Measurements from ENCODE around the gene RUFY4. TPM values are rescaled to one million over a fixed set of nuclear protein-coding genes. Genes with fewer than 3 reads are reported as not detected.

RUFY4 gene
- total RNA-seq, 1 experiment from 2014 or later = 0.66 TPM

- H3K27ac ChIP-seq (ENCODE audit: insufficient read length, low read depth, low read length) = no peak overlapping the region
- no peak overlapping the region for H3K56ac ChIP-seq (ENCODE audit: insufficient read length, low read depth, low read length)
- no peak overlapping the region for H2AK5ac ChIP-seq (ENCODE audit: insufficient read length, low read length)
- H2BK5ac ChIP-seq (ENCODE audit: insufficient read length, low read length) = no peak overlapping the region
- Mint-ChIP-seq H3K36me3 (ENCODE audit: insufficient read depth in 1 of 3, low read depth in 3 of 3) (no peaks in the 10 kb centered on the region), H3K27me3 (ENCODE audit: low read depth) (peaks cover 36% of the 10 kb centered on the region), H3K9me3 (no peaks in the 10 kb centered on the region), H3K4me3 (no peak overlapping the region), H3K27ac (no peak overlapping the region), H3K4me1 (peaks cover 9 to 12% of the 10 kb centered on the region in 2 experiments)
- H3K4me2 ChIP-seq (ENCODE audit: insufficient read depth, insufficient read length, low read length) = no peak overlapping the region
- H3K4me1 ChIP-seq (ENCODE audit: insufficient read depth, low read length) = peaks cover 2% of the 10 kb centered on the region; the same call in 1 of the 2 replicates
- H3T11ph ChIP-seq (ENCODE audit: low read length) = no peak overlapping the region
- no peak overlapping the region for H2BK20ac ChIP-seq (ENCODE audit: low read depth, low read length, poor library complexity, severe bottlenecking)
- no peak overlapping the region for H4K8ac ChIP-seq (replicated peaks; ENCODE audit: insufficient read length, low read depth, low read length)
- H4K5ac ChIP-seq (ENCODE audit: insufficient read length, low read depth, low read length) = no peak overlapping the region
- no peak overlapping the region for H3K23ac ChIP-seq (ENCODE audit: insufficient read length, low read depth, low read length)
- DNase-seq = no peak
- H3K27me3 ChIP-seq (ENCODE audit: insufficient read depth, low read length) = peaks cover 6% of the 10 kb centered on the region; the same call in 1 of the 2 replicates
- H2BK12ac ChIP-seq (ENCODE audit: insufficient read length, low read depth, low read length) = no peak overlapping the region
- no peak for TF ChIP-seq CTCF (conservative IDR thresholded peaks at IDR 0.05)
- H2AFZ ChIP-seq (ENCODE audit: low read length) = no peak overlapping the region
- no peak overlapping the region for H4K91ac ChIP-seq (ENCODE audit: insufficient read length, low read depth, low read length)
- no CpG with 5 or more reads among the region's 12 CpGs for WGBS (ENCODE audit: extremely low coverage, insufficient read length, low lambda C conversion rate)
- no peaks in the 10 kb centered on the region for H3K79me1 ChIP-seq (ENCODE audit: insufficient read depth, low read depth, low read length, poor library complexity, severe bottlenecking)
- H3K9me3 ChIP-seq (ENCODE audit: control insufficient read depth, low read depth, low read length) = no peaks in the 10 kb centered on the region
- H3K23me2 ChIP-seq (ENCODE audit: insufficient read length, low read depth, low read length, poor library complexity, severe bottlenecking) = peaks cover 8% of the 10 kb centered on the region
- no peak overlapping the region for H3K9ac ChIP-seq (ENCODE audit: extremely low read depth, insufficient read length, low read length)
- no peak overlapping the region for H2BK120ac ChIP-seq (ENCODE audit: low read depth, low read length, poor library complexity, severe bottlenecking)
- no peak overlapping the region for H3K4ac ChIP-seq (ENCODE audit: low read depth, low read length)
- no peak overlapping the region for H2BK15ac ChIP-seq (ENCODE audit: low read depth, low read length)
- no peaks in the 10 kb centered on the region for H4K20me1 ChIP-seq (ENCODE audit: control insufficient read depth, insufficient read depth, insufficient read length)
- no peak overlapping the region for H3K18ac ChIP-seq (ENCODE audit: insufficient read length, low read depth, low read length)
- no peaks in the 10 kb centered on the region for H3K79me2 ChIP-seq (ENCODE audit: insufficient read depth, low read length)
- H3K14ac ChIP-seq (ENCODE audit: insufficient read depth, low read length) = no peak overlapping the region
Measured at GRCh38 chr2:218035463-218036100, 33.5 kb upstream of the RUFY4 start.

Data from H9 (cell line).